Choroid plexus epithelial cell (primary cell): Measurements from ENCODE around the gene PODN.

Experiments
- DNase-seq: peaks from one replicate; pipeline ENCODE4 v3.0.0-alpha.2; 2010; ENCODE audit warnings: low read depth
- H3K4me3 ChIP-seq: 2 replicates; pipeline ENCODE4 v1.5.1; 2011; ENCODE audit warnings: low read depth, mild to moderate bottlenecking, control low read depth, low read length, moderate library complexity
- CTCF ChIP-seq: conservative IDR thresholded peaks from 2 replicates; pipeline ENCODE4 v1.5.1; 2011; ENCODE audit warnings: low read depth, mild to moderate bottlenecking, control low read depth, inconsistent platforms, low read length, moderate library complexity

PODN gene

GRCh38 chr1:53107570-53108322 lies 45.7 kb downstream of the PODN start:
- DNase-seq, result peak; percentile 96
- TF ChIP-seq CTCF, result no peak

GRCh38 chr1:53108646-53109580 lies 46.9 kb downstream of the PODN start:
- H3K4me3 ChIP-seq, result no peak overlapping the region
- peak; percentile 67 for DNase-seq
- TF ChIP-seq CTCF, result no peak

More at GRCh38 chr1:53107570-53108322, 45.7 kb downstream of the PODN start:
- H3K4me3 ChIP-seq, result no peak overlapping the region

GRCh38 chr1:53110370-53111072 lies 48.5 kb downstream of the PODN start:
- no peak for TF ChIP-seq CTCF
- H3K4me3 ChIP-seq, result no peak overlapping the region
- peak; percentile 85 for DNase-seq

GRCh38 chr1:53111073-53111556 lies 49.1 kb downstream of the PODN start:
- DNase-seq, result peak; percentile 36
- no peak overlapping the region for H3K4me3 ChIP-seq
- TF ChIP-seq CTCF, result no peak

GRCh38 chr1:53111693-53112092 lies 49.7 kb downstream of the PODN start:
- no peak for DNase-seq
- no peak overlapping the region for H3K4me3 ChIP-seq
- TF ChIP-seq CTCF, result no peak

- H3K4me3 ChIP-seq, result no peak overlapping the region
Measured at GRCh38 chr1:53112271-53112774, 50.3 kb downstream of the PODN start.

More at GRCh38 chr1:53112271-53112774, 50.3 kb downstream of the PODN start:
- peak; percentile 61 for DNase-seq
- TF ChIP-seq CTCF, result no peak
